DMS 273 treated with DMSO at 0.1 percent for 48 hours (cell line): ENCODE results near the gene NEK6.

Experiments
- DNase-seq: peaks from one replicate; lab custom pipeline; 2025; lab: John Stamatoyannopoulos, UW

NEK6 gene

DNA sequence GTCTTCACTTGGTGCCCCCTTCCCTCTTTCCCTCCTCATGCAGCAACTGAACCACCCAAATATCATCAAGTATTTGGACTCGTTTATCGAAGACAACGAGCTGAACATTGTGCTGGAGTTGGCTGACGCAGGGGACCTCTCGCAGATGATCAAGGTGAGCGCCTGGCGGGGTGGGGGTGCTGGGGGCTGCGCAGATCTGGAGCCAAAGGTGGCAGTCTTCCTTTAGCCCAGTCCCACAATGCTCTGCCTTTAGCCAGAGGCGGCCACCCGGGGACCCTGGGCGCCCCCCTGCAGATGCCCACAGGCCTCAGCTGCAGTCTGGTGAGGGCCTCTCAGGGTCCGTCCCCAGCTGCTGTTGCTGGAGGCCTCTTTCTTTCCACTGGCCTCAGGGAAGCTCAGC lies 63.7 kb downstream of the NEK6 start:
- no peak for DNase-seq

DNA sequence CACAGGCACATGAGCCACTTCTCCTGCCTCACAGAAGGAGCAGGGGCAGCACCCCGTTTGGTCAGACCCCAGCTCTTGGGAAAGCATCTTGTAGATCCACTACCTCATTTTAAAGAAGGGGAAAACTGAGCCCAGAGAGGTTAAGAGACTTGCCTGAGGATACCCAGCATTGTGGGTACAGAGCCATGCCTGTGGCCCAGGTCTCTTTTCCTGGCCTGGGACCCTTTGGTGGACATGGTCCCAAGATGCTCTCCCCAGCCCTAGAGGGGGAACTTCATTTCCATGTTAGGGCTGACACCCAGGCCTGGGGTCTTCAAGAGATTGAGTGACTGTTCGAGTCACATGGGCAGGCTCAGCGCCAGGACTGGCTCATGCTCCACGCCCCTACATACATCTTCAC lies 64.2 kb downstream of the NEK6 start:
- no peak for DNase-seq

DNA sequence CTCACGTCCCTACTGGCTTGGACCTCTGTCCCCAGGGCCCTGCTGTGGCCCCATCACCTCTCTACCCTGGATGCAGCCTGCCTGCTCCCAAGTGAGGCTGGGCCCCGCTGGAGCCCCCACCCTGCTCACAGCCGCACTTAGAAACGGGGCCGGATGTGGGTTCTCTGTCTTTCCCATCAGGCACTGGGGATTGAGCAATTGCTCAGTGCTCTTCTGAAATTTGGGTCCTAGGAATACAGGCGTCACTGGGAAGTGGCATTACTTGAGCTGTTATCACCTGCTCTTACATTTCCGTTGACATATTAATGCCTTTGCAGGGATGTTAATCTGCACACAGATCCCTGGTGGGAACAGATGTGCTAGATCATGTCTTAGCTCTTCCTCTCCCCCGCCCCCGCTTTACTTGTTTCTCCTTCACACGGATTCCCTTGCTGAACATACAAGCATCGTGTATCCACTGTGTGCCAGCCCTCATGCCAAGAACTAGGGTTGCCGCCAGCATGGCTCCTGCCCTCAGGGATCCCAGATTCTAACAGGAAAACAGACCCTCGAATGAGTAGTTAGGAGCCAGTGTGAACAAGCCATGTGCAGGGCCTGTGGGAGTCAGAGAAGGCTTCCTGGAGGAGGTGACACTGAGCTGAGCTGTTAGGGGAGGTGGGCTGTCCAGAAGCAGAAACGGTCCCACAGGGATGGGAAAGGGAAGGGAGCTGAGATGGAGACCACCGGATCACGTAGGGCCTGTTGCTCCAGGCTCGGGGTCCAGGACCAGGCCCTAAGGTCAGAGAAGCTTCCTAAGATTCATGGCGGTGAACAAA lies 65.1 kb downstream of the NEK6 start:
- DNase-seq = no peak

DNA sequence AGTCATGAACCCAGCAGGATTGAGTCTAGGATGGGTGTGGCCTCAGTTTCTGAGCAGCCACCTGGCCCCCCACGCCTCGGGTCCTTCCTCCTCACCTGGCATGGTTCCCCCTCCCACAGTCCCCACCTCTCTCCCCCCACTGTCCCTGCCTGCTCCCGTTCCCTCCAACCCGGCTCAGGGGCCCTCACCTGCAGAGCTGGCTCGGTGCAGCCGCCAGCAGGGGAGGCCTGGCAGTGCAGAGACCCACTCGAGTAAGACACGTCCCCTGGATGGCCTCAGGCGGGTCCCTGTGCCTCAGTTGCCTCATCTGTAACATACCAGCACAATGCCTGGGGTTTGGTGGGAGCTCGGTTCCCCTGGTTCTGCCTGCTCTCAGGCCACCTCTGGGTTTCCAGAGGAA lies 66.2 kb downstream of the NEK6 start:
- DNase-seq = no peak

DNA sequence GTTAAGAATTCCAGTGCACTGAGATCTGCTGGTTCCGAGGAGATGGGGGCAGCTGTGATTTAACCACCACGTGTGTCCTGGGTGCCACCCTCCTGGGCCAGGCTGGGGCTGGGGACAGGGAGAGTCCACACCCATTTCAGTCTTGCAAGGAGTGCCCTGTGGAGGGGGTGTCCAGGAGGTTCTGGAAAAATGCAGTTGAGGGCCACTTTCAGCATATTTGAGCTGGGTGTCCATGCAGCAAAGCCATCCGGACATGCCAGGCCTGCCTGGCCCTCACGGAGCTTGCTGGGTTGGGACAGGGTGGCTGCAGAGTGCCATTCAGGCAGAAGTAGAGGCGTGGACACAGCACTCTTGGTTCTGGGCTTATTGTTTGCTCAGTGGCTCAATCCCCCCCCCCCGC lies 68.1 kb downstream of the NEK6 start:
- no peak for DNase-seq

DNA sequence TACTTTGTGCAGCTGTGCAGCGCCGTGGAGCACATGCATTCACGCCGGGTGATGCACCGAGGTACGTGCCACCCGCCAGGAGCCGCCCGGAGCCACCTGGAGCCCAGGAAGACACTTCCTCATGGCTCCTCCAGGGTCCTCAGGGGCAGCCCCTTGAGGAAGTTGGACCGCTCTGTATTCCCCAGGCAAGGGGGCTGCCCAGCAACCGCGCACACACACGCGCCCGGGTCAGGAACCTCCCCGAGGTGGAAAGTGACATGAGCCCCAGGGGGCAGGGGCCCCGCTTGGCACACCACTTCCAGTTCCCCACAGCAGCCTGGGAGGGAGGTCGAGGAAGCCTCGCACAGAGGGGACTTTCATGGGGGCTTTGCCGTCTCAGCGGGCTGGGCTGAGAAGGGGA lies 68.6 kb downstream of the NEK6 start:
- no peak for DNase-seq

DNA sequence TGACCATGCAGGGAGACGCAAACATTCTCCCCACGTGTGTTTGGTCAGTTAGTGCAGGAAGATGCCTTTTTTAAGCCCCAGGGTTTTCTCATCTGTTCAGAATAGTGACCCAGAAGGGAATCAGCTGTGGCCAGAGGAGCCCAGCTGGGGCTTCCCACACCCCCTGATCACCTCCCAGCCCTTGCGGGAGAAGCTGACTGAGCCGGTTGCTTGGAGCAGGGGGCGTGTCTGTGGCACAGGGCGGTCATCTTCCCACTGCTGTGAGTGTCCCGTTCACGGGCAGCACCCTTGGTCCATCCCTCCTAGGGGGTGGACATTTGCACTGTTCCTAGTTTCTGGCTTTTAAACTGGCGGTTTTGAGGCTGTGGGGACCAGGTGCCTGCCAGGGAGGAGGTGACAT lies 69.7 kb downstream of the NEK6 start:
- no peak for DNase-seq

DNA sequence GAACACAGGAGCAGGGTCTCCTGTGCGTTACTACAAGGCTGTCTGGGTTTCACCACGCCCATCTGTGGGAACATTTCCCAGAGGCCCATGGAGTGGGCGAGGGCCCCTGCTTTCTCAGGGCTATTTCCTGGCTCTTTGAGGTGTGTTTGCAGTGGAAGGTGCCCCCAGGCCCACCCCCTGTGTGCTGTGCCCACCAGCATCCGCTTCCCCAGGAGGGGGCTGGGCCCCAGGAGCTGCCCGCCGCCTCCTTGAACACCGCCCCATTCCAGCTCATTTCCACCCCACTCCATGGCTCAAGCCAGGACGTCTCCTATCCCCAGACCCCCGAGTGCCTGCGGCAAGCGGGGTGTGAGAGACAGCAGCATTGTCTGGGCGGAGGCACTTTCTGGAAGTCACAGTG lies 70.5 kb downstream of the NEK6 start:
- DNase-seq = no peak

DNA sequence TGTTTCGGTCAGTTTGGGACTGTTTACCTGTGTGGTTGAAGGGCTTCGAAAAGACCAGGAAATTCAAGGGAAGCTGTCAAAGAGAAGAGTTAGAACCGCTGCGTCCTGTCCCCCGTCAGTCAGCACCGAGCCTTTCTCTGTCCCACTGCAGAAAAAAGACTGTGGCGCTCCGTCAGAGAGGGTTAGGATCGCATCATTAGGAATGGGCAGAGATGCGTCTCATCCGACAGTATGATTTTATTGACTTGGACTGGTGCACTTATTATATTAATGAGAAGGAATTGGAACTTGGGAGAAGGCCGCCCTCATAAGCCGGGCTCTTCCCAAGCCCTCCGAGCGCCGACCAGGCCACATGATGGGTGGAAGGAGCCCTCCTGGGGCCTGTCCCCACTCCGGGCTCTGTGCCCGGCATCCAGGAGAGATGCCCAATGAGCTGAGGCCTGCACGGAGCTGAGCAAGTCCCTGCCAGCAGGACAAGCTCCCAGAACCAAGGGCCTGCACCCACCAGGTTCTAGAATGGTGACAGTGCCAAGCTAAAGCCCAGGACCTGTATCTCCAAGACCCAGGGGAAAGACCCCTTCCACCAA lies 71.5 kb downstream of the NEK6 start:
- no peak for DNase-seq

DNA sequence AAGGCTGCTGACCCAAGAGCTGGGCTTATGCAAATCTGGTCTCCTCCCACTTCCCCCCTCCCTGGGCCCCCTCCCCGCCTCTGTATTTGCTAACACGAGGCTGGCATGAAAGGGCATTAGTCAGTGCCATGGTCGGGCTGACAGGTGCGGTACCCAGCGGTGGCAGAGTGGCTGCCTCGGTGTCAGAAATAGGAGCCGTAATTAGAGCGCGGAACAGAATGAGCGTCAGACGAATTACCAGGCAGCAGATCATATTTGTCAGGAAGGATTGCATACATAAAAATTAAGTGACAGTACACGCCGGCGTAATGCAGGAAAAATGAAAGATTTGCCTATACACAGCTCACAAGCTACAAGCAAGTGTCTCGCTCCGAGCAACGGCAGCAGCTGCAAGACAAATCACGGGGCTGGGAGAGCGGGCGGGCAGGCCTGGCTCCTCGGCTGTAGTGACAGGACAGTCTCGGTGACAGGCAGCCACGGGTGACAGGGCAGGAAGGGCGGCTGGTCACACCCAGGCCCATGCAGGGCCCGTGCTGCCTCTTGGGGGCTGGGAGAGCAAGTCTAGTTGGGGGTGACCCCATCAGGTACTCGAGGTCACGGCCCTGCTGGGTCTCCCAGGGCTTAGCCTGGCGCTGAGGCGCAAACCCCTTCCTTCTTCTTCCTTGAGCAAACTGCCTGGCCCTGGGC lies 72.4 kb downstream of the NEK6 start:
- DNase-seq = no peak

DNA sequence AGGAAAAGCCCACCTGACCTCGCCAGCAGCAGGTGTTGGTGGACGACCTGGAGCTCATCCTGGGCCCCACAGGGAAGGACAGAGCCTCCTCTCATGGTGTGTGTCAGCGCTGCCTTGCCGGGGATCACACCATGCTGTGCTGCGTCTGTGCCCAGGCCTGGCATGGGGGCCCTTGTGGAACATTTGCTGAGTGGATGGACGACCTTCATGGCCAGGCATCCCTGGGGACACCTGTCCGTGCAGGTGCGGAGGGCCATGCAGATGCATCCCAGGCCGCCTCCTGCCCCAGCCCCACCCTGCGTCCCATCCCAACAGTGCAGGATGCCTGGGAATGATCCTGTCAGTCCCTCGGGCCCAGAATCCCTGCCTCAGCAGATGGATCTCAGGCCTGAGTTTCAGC lies 73.8 kb downstream of the NEK6 start:
- DNase-seq = no peak

DNA sequence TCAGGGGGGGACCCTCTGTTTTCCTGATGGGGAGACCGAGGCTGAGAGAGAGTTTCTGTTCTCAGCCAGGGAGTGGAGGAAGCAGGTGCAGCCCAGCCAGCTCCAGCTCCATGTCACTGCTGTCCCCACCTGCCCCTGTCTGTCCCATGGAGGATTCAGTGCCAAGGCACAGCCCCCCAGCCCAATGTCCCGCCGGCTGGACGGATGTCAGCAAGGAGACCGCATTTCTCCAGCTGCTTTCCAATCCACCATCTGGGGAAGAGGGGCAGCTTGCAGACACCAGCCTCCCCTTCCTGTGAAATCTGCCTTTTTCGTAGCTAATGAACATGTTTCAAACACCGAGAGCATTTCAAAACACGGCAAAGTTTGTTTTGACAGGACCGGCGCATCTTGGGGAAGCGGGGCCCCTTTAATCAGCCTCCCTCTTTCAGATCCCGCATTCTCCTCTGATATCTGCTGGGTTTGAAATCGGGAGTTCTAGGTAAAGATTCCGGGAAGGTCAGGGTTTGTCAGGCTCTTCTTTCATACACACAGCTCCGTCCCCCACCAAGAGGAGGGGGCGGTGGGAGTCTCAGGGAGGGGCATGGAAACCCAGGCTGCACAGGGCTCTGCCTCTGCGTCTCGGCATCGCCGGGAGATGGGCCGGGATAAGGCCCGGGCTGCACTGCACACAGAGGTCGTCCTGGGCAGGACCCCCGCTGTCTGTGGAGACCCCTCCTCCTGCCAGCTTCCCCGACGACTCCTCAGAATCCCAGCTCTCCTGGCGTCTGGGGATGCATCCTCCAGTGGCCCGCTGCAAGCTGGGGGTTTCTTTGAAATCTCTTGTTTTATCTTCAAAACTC lies 74.8 kb downstream of the NEK6 start:
- no peak for DNase-seq

DNA sequence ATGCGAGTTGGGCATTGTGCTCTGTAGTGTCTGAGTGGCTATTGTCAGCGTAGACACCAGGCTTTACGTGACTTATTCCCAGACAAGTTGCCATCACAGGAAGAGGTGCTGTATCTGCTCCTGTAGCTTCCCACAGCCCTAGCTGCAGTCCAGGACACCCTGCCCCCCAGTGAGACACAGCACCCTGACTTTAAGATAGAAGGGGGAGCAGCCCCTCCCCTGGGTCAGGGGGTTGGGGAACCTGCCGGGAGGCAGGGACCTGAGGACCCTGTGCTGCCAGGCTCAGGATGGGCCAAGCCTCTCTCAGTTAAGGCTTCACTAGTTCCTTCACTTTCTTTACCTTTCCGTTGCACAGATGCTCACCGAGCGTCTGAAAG lies 75.4 kb downstream of the NEK6 start:
- no peak for DNase-seq

DNA sequence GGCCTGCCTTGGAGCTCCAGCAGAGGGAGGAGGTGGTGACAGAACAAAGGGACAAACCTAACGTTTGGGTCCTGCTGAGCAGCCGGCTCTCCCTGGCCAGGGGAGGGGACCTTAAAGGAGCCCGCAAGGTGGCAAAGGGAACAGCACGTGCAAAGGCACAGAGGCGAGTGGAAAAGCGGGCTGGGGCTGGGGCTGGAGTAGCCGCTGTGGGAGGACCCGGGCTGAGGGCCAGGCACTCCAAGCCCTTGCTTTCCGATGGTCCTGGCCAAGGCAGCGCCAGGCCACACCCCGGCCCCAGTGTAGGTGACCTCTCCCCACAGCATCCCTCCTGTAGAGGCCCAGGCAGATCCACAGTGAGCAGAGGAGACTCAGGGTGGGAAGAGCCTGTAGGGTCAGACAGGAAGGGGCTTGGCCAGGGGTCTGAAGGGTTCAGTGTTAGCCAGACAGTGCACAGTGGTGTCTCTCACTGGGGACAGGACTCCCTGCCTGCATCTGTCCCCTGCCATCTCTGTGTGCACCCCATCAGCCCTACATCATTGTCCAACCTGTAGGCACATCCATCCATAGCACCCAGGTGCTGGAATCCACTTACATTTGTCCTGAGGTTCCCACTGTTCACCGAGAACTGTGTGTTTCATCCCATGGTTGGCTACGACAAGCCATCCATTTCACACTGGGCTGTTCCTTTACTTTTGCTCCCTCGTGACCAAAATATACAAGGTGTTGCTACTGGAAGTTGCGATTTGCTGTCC lies 77.0 kb downstream of the NEK6 start:
- no peak for DNase-seq

DNA sequence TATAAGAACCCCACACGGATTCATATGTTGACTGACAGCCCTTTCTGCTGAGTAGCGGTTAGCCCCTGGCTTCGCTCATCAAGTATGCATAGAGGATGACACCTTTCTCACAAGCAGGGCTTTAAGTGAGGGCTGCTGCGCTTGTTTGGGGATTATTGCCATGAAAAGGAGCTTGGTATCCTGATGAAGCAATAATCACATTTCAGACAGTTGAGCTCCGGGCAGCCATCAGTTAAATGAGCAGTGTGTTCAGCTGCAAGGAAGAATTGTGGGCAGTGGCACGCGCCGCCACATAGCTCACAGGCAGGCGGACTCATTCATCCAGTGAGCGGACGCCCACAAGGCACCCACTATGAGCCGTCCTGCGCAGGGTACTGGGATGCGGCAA lies 77.6 kb downstream of the NEK6 start:
- no peak for DNase-seq

DNA sequence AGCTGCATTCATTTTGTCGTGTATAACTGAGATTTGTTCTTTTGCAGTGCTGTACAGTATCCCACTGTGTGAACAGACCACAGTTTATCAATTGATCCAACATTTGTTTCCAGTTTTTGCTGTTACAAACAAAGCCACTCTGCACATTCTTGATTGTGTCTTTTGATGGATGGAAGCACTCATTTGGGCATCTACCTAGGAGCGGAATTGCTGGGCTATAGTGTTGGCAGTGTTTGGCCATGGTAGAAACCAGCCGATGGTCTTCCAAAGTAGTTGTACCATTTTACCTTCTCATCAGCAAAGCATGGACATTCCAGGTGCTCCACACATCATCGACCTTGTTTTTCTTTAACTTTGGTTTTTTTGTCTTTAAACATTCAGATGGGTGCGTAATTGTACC lies 79.8 kb downstream of the NEK6 start:
- no peak for DNase-seq

DNA sequence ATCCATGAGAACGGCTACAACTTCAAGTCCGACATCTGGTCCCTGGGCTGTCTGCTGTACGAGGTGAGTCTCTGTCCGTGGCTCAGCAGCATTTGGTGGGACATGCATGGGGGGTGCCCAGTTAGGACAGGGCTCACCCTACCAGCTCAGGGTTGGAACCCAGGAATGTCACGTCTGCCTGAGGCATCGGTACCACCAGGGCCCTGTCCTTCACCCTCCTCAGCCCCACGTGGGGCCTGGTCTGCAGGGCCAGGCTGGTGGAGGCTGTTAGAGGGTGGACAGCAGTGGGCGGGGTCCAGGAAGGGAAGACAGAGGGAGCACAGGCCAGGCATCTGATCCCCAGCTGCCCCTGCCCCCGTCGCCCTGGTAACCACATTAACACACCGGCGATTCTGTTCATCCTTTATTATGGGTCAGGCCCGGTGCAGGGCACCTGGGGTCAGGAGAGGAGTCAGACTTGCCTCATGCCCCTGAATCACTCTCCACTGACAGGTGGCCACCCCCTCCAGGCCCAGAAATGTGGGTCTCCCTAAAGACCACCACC lies 81.9 kb downstream of the NEK6 start:
- no peak for DNase-seq

DNA sequence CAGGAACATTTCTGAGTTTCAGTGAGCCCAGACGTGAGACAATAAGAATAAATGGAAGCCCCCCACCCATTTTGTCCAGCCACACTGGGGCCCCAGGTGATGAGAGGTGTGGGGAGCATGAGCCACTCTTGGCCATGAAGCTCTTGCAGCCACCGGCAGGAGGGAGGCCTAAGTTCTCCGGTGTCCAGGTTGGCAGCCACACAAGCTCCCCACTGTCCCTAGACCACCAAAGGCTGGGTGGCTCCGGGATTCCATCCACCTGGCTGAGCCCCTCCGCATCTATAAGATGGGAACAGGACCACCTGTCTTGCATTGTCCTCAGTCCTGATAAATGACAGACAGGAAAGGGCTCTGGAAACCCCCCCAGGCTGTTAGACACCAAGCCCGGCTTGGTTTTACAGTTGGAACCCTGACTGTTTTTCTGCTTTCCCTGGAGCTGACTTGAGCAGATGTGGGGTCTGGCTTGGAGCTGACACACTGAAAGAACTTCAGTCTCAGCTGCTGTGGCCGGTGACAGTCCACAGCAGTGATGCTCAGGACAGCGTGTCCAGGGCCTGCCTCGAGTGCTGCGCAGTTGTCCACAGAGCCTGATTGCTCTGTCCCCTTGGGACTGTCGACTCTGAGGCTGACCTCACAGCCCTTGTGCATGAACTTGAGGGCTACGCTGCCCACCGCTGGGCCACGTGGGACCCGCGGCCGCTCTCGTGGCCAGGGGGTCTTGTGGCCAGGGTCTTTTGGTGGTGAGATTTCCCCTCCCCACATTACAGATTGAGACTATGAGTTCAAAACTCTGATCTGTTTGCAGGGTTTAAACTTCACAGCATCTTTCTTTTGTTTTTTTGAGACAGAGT lies 82.7 kb downstream of the NEK6 start:
- DNase-seq = no peak

DNA sequence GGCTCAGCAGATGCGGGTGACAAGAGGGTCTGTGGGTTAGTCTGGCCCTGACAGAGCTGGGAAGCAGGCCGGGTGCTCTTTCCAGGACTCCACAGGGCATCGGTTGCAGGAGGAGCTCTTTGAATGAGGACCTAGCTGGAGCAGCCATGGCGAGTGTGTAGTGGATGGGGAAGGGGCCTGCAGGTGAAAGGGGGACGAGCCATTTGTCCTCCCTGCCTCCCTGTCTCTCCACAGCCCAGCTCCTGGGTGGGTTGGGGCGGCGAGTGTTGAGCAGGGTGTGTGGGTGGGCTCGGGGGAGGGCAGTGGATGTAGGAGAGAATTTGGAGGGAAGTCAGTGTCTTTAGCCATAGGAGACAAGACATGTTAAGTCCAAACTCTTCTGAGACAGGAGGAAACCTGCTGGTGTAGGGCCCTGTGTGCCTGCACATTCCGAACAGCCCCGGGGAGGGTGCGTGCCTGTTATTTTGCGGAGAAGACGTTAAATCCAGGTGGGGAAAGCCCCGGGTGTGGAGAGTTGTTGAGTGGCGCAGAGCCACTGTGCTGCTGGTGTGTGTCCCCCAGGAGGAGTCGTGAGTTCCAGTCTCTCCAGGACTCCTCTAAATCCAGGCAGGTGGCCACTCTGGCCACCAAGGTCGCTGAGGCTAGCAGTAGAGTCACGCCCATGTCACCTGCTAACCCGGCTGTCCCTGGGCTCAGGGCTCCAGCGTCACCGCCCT lies 83.9 kb downstream of the NEK6 start:
- DNase-seq = no peak

DNA sequence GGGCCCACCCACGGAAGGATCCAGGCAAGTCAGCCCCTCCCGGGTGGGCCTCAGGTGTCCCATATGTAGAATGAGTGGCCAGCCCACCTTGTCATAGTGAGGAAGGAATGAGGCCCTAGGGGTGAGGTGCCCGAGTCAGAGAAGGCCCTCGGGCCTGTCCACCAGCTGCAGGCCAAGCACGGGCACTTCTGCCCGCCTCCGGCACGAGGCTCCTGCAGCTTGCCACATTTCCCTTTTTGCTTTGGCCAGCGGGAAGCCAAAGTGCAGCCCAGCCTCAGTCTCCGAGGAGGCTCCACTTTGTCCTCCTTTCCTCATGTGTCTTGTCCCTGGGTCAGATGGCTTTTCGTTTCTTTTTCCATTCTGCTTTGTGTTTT lies 84.6 kb downstream of the NEK6 start:
- DNase-seq = no peak
